K562 (cell line): ENCODE data around the gene MCFD2. TPM values are rescaled to one million over a fixed set of nuclear protein-coding genes. Genes with fewer than 3 reads are reported as not detected.

Experiments
- E2F3 ChIP-seq: fragments of 250-450 bp; sonication (Bioruptor Pico); IDR thresholded peaks from 2 replicates; pipeline ENCODE4 v1.4.0; 2020; ENCODE audit warnings: mild to moderate bottlenecking
- EP400 ChIP-seq: fragments of 450-650 bp; IDR thresholded peaks from 2 replicates; pipeline ENCODE4 v1.6.1; 2017; ENCODE audit warnings: antibody characterized with exemption, mild to moderate bottlenecking, moderate library complexity
- HNRNPLL ChIP-seq: fragments of 200-400 bp; formaldehyde crosslinking; IDR thresholded peaks from 2 replicates; pipeline ENCODE4 v1.6.1; 2017; ENCODE audit warnings: low read length, low read depth, mild to moderate bottlenecking; ENCODE audit not compliant: poor library complexity, severe bottlenecking
- MEIS2 ChIP-seq: fragments of 450-650 bp; IDR thresholded peaks from 2 replicates; pipeline ENCODE4 v1.6.1; 2014; ENCODE audit warnings: mild to moderate bottlenecking; ENCODE audit not compliant: partially characterized antibody
- MTF1 ChIP-seq: fragments of 250-450 bp; sonication (Bioruptor Pico); IDR thresholded peaks from 2 replicates; pipeline ENCODE4 v1.9.0; 2021; ENCODE audit warnings: moderate library complexity, mild to moderate bottlenecking, inconsistent platforms, borderline replicate concordance
- NFATC3 ChIP-seq: fragments of 450-650 bp; IDR thresholded peaks from 2 replicates; pipeline ENCODE4 v1.6.1; 2017; ENCODE audit warnings: mild to moderate bottlenecking
- PHF21A ChIP-seq: fragments of 450-650 bp; IDR thresholded peaks from 2 replicates; pipeline ENCODE4 v1.6.1; 2017; ENCODE audit warnings: low read depth, borderline replicate concordance
- RCOR1 ChIP-seq, 2 experiments: IDR thresholded peaks; 2 replicates each; pipeline ENCODE4 v1.6.1; 2012; ENCODE audit warnings: low read depth in 2 of 2, low read length in 2 of 2, borderline replicate concordance in 1 of 2, improper control_type of control experiment in 1 of 2
- RFX1 ChIP-seq: fragments of 450-650 bp; IDR thresholded peaks from 2 replicates; pipeline ENCODE4 v1.6.1; 2016; ENCODE audit warnings: mild to moderate bottlenecking, moderate library complexity
- SIX5 ChIP-seq, 2 experiments: IDR thresholded peaks; 2 replicates each; pipeline ENCODE4 v1.6.1; 2011; ENCODE audit warnings: low read length in 2 of 2, borderline replicate concordance in 1 of 2, low read depth in 1 of 2, mild to moderate bottlenecking in 1 of 2, moderate library complexity in 1 of 2; ENCODE audit not compliant: insufficient read depth in 1 of 2
- TAF9B ChIP-seq: fragments of 450-650 bp; IDR thresholded peaks from 2 replicates; pipeline ENCODE4 v1.6.1; 2018; ENCODE audit warnings: mild to moderate bottlenecking; ENCODE audit not compliant: partially characterized antibody
- TRIM28 ChIP-seq: fragments of 450-650 bp; IDR thresholded peaks from 2 replicates; pipeline ENCODE4 v1.6.1; 2017
- ZC3H11A ChIP-seq: IDR thresholded peaks from 2 replicates; pipeline ENCODE4 v1.6.1; 2012; ENCODE audit warnings: low read depth, low read length, improper control_type of control experiment
- ZC3H8 ChIP-seq: fragments of 450-650 bp; IDR thresholded peaks from 2 replicates; pipeline ENCODE4 v1.6.1; 2017
- ZFX ChIP-seq: sonication (generic); formaldehyde crosslinking; IDR thresholded peaks from 2 replicates; pipeline ENCODE4 v1.8.0; 2022; ENCODE audit warnings: mild to moderate bottlenecking, missing genetic modification reagents, moderate library complexity
- ZNF324 ChIP-seq: fragments of 250-450 bp; sonication (Bioruptor Pico); IDR thresholded peaks from 2 replicates; pipeline ENCODE4 v1.4.0; 2020; ENCODE audit warnings: mild to moderate bottlenecking
- ZNF431 ChIP-seq: sonication (generic); formaldehyde crosslinking; IDR thresholded peaks from 2 replicates; pipeline ENCODE4 v1.8.0; 2022; ENCODE audit warnings: mild to moderate bottlenecking, missing genetic modification reagents
- ZNF76 ChIP-seq: fragments of 250-450 bp; sonication (Bioruptor Pico); IDR thresholded peaks from 2 replicates; pipeline ENCODE4 v1.4.0; 2020; ENCODE audit warnings: mild to moderate bottlenecking, moderate library complexity, borderline replicate concordance
- polyA plus RNA-seq, 8 experiments: library from polyadenylated mRNA; depleted of rRNA in 4 of 8; stranded (reverse) in 5 of 8; unstranded in 3 of 8; fragments of >200 nt; fragmentation: Nextera tagmentation in 2 of 8; fragmentation: Illumina TruSeq in 1 of 8; extraction: Ambion mirVana in 2 of 8; extraction: Trizol in 1 of 8; gene quantifications; 2 replicates each; pipeline versions ENCODE4 v1.2.1 to v1.2.3, GENCODE V29; 2011 to 2014; ENCODE audit warnings: inconsistent platforms in 1 of 8, missing spikeins in 1 of 8
- total RNA-seq, 7 experiments: library from RNA; depleted of rRNA in 6 of 7; stranded (reverse); fragments of >200 nt in 6 of 7; fragmentation: Illumina TruSeq in 2 of 7; extraction: Trizol in 2 of 7; gene quantifications; 2 replicates each; pipeline versions ENCODE4 v1.2.1 to v1.2.3, GENCODE V29; 2011 to 2021; ENCODE audit warnings: low replicate concordance in 1 of 7
- TF ChIP-seq, protein P1 (sequence below): fragments of 450-650 bp; IDR thresholded peaks from 2 replicates; pipeline ENCODE4 v1.6.1; 2017; ENCODE audit warnings: antibody characterized with exemption, mild to moderate bottlenecking
- TF ChIP-seq, protein P2 (sequence below): fragments of 250-450 bp; sonication (Bioruptor Pico); IDR thresholded peaks from 2 replicates; pipeline ENCODE4 v1.8.0; 2022; ENCODE audit warnings: moderate library complexity, mild to moderate bottlenecking, inconsistent platforms
- TF ChIP-seq, protein P3 (sequence below): fragments of 450-650 bp; IDR thresholded peaks from 2 replicates; pipeline ENCODE4 v1.6.1; 2018; ENCODE audit not compliant: partially characterized antibody

MCFD2 gene
- total and polyA plus RNA-seq, 9 of the 15 experiments (the other 6 are each of a cell fraction or from before 2014, with no cell fraction given) = 78.6 to 237 (median 123) TPM

GRCh38 chr2:46942143-46942526 lies 26.5 kb upstream of the MCFD2 start (continued):
- TF ChIP-seq, protein P1, sequence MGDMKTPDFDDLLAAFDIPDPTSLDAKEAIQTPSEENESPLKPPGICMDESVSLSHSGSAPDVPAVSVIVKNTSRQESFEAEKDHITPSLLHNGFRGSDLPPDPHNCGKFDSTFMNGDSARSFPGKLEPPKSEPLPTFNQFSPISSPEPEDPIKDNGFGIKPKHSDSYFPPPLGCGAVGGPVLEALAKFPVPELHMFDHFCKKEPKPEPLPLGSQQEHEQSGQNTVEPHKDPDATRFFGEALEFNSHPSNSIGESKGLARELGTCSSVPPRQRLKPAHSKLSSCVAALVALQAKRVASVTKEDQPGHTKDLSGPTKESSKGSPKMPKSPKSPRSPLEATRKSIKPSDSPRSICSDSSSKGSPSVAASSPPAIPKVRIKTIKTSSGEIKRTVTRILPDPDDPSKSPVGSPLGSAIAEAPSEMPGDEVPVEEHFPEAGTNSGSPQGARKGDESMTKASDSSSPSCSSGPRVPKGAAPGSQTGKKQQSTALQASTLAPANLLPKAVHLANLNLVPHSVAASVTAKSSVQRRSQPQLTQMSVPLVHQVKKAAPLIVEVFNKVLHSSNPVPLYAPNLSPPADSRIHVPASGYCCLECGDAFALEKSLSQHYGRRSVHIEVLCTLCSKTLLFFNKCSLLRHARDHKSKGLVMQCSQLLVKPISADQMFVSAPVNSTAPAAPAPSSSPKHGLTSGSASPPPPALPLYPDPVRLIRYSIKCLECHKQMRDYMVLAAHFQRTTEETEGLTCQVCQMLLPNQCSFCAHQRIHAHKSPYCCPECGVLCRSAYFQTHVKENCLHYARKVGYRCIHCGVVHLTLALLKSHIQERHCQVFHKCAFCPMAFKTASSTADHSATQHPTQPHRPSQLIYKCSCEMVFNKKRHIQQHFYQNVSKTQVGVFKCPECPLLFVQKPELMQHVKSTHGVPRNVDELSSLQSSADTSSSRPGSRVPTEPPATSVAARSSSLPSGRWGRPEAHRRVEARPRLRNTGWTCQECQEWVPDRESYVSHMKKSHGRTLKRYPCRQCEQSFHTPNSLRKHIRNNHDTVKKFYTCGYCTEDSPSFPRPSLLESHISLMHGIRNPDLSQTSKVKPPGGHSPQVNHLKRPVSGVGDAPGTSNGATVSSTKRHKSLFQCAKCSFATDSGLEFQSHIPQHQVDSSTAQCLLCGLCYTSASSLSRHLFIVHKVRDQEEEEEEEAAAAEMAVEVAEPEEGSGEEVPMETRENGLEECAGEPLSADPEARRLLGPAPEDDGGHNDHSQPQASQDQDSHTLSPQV = no peak
- TF ChIP-seq ZC3H11A (no peak), TRIM28 (0 out of 2 replicates have a peak, but pooled peaks have one; percentile 2), EP400 (no peak), RFX1 (no peak), ZNF76 (CRISPR knock-in tag) (no peak), E2F3 (CRISPR knock-in tag) (no peak), ZNF324 (CRISPR knock-in tag) (no peak), TAF9B (no peak), MEIS2 (no peak), ZFX (CRISPR knock-in tag) (0 out of 2 replicates have a peak, but pooled peaks have one; percentile 40), RCOR1 (IDR thresholded peaks at IDR 0.05; ENCODE audit: borderline replicate concordance in 1 of 2, low read depth in 2 of 2, low read length in 2 of 2) (no peak), ZNF431 (no peak), NFATC3 (no peak), MTF1 (CRISPR knock-in tag) (no peak), HNRNPLL (no peak), PHF21A (no peak), SIX5 (IDR thresholded peaks at IDR 0.05; ENCODE audit: borderline replicate concordance in 1 of 2, insufficient read depth in 1 of 2, low read depth in 1 of 2, low read length in 2 of 2) (no peak), ZC3H8 (no peak)
- TF ChIP-seq, protein P2, sequence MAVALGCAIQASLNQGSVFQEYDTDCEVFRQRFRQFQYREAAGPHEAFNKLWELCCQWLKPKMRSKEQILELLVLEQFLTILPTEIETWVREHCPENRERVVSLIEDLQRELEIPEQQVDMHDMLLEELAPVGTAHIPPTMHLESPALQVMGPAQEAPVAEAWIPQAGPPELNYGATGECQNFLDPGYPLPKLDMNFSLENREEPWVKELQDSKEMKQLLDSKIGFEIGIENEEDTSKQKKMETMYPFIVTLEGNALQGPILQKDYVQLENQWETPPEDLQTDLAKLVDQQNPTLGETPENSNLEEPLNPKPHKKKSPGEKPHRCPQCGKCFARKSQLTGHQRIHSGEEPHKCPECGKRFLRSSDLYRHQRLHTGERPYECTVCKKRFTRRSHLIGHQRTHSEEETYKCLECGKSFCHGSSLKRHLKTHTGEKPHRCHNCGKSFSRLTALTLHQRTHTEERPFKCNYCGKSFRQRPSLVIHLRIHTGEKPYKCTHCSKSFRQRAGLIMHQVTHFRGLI = no peak
- TF ChIP-seq, protein P3, sequence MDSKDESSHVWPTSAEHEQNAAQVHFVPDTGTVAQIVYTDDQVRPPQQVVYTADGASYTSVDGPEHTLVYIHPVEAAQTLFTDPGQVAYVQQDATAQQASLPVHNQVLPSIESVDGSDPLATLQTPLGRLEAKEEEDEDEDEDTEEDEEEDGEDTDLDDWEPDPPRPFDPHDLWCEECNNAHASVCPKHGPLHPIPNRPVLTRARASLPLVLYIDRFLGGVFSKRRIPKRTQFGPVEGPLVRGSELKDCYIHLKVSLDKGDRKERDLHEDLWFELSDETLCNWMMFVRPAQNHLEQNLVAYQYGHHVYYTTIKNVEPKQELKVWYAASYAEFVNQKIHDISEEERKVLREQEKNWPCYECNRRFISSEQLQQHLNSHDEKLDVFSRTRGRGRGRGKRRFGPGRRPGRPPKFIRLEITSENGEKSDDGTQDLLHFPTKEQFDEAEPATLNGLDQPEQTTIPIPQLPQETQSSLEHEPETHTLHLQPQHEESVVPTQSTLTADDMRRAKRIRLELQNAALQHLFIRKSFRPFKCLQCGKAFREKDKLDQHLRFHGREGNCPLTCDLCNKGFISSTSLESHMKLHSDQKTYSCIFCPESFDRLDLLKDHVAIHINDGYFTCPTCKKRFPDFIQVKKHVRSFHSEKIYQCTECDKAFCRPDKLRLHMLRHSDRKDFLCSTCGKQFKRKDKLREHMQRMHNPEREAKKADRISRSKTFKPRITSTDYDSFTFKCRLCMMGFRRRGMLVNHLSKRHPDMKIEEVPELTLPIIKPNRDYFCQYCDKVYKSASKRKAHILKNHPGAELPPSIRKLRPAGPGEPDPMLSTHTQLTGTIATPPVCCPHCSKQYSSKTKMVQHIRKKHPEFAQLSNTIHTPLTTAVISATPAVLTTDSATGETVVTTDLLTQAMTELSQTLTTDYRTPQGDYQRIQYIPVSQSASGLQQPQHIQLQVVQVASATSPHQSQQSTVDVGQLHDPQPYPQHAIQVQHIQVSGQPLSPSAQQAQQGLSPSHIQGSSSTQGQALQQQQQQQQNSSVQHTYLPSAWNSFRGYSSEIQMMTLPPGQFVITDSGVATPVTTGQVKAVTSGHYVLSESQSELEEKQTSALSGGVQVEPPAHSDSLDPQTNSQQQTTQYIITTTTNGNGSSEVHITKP = no peak
